ENCODE data around the gene C2orf15.
"Not testable (repeated sequence)": the region's sequence is repeated elsewhere in the genome, so short reads cannot be mapped to it uniquely, and the experiment has no call there.

The C2orf15 gene, protein sequence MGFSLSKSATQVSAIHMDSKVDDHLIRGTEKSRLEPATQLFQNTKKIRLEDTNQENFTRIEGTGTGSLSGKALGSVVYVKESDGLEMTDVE

DNA sequence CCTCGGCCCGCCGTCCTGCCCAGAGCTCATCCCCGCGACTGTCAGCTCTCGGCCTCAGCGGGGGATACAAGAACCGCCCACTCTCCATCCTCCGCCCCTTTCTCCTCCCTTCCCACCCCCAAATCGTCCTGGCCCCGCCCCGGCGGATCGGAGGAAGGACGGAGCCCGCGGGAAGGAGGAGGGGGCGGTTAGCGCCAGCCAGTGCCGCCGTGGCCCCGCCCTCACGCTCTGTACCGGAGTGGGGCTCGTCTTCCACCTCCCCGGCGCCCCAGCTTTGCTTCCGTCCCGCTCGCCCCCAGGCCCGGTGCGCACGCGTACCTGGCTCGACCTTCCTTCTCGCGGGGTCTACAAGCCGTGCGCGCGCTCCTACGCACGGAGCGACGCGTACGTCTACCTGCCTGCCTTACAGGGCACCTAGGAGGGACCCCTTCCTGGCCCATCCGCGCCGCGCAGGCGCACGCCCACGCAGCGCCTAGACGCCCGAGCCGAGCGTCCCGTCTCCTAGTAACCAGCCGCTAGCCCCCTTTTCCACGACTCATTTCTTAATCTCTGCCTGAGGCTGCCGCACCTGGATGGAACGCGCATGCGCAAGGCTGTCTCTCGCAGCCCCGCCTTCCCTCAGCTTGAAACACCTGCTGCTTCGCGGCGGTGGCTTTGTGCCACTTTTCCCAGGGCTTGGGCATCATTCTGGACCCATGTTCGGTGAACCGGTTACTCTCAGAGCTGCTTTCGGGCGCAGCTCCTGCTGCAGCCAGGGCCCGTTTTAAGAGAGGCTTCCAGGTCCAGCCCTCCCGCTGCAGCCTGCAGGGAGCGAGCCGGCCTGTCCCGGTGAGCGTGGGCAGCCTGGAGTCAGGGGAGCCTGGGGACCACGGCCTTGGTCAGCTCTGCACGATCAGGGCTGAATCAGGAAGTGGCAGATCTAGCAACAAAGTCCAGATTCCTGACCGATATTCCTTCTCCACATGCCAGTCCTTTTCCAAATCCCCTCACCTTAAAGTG lies at the start of gene C2orf15:
Gene C2orf15, plus strand, starts transcription at position 598 of the 999 bp plus-strand sequence. CDS start 8,852 bp downstream, outside the sequence.
- DNase-seq: peak; percentile 76 to 83

DNA sequence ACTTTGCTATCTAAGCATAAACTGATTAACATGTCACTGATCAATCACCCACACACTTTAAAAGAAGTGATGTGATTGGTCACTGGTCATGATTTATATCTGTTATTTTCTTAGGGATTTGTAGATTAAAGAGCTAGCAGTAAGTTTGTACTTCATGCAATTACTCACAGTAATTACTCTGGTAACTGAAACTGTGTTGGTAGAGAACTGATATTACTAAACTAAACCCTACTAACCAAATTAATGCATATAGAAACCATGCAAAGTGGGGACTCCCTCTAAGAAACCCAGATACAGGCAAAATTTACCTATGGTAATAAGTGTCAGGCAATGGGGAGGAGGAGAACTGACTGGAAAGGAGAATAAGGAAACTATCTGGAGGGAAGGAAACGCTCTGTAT lies 44.8 kb upstream of the C2orf15 start:
- DNase-seq: no peak

DNA sequence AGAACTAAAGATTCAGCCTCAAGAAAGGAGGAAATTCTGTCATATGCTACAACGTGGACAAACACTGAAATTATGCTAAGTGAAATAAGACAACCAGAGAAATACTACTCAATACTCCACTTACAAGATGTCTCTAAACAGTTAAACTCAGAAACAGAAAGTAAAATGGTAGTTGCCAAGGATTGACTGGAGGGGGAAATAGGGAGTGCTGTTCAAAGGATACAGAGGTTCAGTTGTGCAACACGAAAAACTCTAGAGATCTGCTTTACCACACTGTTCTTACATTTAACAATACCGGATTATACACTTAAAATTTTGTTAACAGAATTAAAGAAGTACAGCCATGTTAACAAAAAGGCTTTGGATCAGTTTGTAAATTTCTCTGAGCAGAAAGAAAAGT lies 39.8 kb upstream of the C2orf15 start:
- peak in 1 of 2 donors; percentile 32 for DNase-seq

DNA sequence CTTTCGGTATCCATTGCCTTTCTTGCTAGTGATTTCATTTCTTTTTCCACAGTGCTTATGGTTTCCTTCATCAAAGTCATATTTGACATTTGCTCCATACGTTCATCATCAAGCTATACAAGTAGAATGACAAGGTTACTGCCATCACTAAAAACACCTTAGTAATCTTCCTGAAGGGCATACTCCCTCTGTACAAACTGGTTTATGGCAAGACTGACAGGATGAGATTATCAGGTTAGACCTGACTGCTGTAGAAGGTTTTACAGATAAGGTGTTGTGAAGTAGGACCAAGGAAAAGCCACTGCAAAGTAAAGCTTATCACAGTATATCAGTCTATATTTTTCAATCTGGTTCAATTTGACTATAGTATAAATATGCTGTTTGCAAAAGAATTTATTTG lies 37.5 kb upstream of the C2orf15 start:
- no peak for DNase-seq

DNA sequence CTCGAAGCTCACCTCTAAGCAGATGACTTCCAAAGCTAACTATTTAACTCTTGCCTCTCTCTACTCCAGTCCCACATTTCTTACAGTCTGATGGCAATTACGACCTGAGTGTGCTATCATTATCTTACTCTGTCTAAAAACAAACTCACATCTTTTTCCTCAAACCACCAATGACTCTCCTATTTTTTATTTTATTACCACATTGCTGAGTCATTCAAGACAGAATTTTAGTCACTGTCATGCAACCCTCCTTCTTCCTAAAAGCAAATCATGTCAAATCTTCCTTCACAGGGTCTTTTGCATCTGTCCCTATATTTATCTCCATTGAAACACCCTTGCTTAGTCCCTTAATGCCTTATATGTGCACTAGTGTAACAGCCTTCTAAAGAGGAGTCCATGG lies 34.6 kb upstream of the C2orf15 start:
- peak in 1 of 2 donors; percentile 28 for DNase-seq

DNA sequence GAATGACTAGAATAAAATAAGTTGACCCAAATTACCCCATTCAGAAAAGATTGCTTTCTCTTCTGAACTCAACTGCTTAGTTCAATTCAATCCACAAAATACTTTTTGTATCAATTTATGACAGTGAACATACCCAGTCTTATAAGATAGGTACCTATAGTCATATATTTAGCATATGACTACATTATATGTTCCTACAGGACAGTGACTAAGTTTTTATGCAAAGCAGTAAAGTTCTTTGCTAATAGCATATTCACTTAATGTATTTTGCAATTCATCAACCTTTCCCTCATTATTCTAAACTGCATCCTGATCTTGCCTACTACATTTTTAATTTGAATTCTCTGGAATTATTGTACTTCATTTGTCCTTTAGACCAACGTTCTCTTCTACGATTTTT lies 30.3 kb upstream of the C2orf15 start:
- no peak for DNase-seq

DNA sequence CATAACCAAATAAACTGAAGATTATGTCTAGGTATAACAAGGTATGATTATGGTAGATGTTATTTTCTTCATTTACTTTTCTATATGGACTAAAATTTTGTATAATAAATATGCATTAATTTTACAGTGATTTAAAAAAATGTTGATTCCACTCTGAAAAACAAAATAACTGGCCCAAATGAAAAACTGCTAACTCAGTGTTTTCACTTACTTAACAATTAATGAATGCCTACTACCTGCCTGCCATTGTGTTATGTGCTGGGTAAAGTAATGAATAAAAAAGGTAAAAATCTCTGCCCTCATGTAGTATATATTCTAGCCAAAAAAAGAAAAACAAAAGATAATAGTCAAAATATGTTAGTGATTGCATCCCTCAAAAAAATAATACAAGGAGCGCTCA lies 29.6 kb upstream of the C2orf15 start:
- no peak for DNase-seq

DNA sequence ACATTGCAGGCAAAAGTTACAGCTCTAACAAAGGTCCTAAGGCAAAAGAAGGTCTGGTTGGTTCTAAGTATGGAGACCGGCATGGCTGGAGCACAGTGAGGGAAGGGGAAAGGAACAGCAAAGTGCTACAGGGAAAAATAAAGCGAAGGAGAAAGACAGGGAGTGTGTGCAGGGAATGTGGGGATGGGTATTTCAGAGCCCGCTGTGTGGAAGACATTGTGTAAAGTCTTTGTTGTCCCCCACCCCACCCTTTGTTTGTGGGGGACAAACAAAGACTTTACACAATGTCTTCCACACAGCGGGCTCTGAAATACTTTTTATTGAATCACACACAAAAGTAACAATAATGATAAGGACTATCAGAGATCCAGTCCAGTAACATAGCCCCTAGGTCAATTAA lies 28.9 kb upstream of the C2orf15 start:
- no peak for DNase-seq

DNA sequence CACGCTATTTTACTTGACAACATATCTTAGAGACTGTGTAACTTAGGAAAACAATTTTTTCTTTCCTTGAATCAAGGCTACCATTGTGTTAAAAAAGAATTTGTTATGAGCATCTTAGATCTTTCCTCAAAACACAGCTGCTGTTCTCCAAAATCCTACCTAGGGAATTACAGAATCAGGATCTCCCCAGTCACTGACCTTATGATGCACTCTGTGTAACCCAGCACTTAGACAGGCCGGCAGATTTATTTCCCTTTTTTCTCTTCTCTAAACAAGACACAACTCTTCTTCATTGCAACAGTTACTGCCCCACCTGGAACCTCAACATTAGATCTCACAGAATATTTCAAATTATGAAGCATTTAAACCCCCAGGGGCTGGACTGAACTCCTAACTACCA lies 13.5 kb upstream of the C2orf15 start:
- no peak for DNase-seq

DNA sequence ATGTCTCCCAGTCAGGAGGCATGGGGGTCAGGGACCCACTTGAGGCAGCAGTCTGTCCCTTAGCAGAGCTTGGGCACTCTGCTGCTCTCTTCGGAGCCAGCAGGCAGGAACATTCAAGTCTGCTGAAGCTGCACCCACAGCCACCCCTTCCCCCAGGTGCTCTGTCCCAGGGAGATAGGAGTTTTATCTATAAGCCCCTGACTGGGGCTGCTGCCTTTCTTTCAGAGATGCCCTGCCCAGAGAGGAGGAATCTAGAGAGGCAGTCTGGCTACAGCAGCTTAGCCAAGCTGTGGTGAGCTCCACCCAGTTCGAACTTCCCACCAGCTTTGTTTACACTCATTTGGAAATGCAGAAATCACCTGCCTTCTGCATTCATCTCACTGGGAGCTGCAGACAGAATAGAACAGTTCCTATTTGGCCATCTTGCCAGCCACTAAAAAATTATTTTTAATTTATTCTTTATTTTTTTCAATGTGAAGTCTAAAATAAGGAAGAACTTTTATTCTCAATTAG lies 6.4 kb upstream of the C2orf15 start:
- not testable (repeated sequence) for DNase-seq

DNA sequence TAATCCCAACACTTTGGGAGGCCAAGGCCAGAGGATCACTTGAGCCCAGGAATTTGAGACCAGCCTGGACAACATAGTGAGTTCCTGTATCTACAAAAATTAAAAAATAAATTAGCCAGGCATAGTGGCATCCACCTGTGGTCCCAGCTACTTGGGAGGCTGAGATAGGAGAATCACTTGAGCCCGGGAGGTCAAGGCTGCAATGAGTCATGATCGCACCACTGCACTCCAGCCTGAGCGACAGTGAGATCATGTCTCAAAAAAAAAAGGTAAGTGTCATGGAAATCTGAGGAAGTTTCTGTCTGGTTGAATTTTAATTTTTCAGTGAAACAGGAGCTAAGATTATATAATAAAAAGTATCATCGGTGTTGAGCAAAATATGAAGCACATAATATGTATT lies 2.5 kb upstream of the C2orf15 start:
- no peak for DNase-seq

DNA sequence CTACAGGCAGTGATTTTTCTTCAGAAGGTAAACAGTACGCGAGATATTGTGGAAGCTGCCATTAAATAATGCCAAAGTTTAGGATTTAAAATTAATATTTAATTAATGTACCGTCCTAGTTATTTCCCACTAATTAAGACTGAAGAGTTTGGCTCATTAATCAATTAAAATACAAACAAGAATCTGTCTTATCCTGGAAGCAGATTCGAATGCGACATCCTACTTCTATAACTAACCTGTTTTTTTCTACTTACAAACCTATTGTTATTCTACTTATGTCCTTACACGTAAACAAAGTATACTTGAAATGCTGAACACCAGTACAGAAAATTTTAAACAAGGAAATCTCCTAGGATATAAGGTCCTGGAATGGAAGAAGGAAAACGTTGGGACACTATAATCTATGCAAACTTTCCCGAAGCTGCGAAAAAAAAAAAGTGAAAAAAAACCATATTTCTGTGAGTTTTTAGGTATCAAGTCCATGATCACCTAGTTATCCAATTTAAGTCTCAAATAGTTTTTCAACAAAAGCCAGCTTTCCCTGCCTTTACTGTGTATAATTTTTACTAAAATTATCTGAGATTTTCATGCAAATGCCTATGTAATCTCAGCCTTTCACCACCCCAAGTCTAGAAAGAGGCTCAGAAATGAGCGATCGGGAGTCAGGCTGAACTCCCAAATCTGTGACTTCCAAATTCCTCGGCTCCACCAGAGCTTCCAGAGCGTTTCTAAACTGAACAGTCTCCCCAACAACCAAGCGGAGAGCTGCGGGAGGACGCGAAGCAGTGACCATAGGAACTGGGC lies 1.2 kb upstream of the C2orf15 start:
- DNase-seq: no peak

DNA sequence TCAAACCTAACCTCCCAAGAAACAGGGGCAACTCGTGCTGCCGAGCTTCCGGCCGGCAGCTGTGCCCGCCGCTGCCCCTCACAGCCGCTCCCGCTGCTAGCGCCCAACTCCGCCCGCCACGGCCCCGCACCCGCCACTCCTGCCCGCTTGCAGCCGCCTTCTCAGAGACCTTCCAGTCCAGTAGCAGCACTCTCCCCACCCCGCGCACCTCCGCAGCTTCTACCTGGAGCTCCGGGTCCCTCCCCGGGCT lies 722 bp upstream of the C2orf15 start:
- DNase-seq: no peak

DNA sequence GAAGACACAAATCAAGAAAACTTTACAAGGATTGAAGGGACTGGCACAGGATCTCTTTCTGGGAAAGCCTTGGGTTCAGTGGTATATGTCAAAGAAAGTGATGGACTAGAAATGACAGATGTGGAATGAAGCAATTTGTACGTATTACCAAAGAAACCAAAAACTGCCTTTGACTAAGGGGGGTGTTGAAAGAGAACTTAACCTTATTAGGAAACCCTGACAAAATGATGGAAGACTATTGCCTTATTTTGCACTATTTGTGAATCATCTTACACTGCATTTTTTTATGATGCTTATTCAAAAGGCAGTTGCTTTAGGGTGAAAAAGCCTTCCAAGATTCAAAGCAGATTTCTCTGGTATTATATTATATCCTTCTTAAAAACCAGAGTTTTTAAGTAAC lies 9.2 kb downstream of the C2orf15 start:
- DNase-seq: no peak

DNA sequence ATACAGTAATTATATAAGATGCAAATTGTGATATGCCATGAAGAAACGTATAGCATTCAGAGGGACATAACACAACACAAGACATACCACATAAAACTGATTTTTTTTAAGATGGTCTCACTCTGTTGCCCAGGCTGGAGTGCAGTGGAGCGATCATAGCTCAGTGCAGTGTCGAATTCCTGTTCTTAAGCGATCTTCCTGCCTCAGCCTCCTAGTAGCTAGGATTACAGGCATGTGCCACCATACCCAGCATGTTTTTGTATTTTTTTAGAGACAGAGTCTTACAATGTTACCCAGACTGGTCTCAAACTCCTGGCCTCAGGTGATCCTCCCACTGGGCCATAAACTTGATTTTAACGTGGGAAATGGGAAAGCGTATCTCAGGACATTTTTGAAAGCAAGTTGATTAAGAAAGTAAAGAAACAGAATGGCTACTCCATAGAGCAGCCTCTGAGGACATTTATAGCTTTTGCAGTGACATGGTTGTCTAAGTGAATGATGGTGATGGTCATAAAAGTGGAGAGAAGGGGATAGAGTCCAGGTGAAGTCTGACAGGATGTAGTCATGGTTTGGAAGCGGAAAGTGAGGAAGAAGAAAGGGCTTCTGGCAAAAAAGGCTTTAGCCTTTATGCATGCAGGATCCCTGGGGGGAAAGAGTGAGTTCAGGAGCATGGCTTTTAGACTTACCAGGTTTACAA lies 10.8 kb downstream of the C2orf15 start:
- no peak for DNase-seq

DNA sequence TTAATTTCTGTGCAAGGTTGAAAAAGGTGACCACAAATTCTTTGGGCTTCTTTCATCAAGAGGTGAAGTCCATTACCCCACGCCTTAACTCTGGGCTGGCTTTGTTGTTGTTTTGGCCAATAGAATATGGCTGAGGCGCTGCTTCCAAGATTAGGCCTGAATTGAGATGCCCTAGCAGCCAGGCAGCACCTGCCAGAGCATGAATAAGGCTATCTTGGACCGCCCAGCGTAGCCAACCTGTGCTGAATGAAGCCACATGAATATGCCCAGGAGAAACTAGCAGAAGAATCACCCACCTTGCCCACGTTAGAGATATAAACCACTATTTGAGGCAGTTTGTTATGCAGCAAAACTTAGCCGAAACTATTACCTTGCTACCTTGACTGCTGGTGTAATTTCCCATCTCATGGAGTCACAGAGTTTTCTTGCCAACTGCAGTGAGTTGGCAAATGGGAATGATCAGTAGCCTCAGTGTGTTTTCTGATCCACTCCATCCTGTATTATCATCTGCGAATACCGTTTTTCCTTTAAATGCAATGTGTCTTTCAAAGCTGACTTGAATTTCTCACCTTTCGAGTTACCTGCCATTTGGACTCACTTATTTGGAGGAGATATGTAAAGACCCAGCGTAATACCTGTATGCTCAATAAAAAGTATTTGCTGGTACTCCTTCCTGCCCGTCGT lies 12.6 kb downstream of the C2orf15 start:
- DNase-seq: no peak

DNA sequence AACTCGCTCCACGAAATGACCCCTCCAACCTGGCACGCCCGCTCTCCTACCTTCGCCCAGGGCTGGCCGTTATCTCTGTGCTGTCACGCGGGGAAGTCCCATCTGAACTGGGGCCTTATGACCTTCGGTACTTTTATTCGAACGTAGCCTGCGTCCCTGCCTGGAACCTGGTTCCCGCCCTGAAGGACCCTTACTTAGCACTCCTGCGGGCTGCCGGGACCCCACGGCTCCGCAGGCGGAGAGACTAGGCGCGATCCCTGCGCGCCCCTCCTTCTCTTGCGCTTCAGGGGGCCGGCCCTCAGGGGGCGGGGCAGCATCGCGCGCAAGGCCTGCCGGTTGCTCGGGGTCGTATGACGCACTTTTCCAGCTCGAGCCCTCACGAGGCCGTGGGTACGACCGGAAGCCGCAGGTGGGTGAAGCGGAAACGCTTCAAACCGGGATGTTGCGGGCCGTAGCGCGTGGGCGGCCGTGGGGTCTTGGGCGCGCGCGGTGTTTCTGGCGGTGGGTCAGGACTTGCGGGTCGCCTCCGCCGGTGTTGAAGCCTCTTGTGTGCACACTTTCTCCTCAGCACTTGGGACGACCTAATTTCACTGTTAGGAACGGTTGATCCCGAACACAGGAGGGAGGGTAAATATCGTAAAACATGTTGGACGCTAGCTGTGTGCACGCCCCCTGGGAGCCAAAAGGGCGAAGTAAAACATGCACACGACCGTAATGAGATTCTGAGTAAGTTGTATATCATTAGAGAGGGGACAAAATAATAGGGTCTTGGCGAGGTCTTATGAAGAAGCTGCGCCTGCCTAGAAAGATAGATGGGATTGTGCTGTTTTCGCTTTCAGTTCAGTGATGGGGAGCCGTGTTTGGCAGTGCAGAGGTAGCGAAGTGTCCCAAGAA lies 13.4 kb downstream of the C2orf15 start, which contains the start of the genes LIPT1 and TSGA10:
Gene LIPT1, plus strand, starts transcription at position 325 of the 894 bp plus-strand sequence. CDS start 6,991 bp downstream, outside the sequence.
Gene TSGA10, minus strand, starts transcription at position 300 of the 894 bp plus-strand sequence. CDS start 45,503 bp downstream, outside the sequence.
- peak; percentile 37 to 56 for DNase-seq

DNA sequence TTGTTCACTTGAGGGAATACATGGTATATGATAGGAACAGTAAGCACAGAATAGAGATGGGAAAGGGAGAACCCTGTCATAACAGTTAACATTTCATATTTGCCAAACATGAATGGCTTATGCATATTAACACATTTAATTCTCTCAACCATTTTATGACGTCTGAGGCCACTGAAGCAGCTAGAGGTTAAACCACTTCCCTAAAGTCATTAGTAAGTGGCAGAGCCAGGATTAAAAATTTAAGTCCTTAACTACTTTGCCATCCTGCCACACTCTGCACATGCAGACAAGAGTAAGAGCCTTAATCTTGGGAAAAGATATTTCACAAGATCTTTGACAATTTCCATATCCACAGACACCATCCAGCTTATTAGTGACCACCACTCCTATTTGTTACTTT lies 15.4 kb downstream of the C2orf15 start:
- no peak for DNase-seq

DNA sequence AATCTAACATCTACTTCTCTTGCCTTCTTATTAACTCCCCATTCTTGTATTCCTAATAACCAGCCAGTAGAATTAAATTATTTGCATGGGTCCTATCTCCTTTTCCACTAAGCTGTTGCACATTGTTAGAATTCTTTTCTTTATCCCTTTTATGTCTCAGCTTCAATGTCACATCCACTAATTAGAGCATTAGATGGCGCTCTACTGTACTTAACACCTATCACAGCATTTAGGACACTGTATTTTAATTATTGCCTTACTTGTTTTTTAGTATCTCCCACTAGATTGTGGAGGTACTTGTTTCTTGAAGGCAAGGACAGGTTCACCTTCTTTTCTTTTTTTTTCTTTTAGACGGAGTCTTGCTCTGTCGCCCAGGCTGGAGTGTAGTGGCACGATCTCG lies 17.1 kb downstream of the C2orf15 start:
- no peak for DNase-seq

DNA sequence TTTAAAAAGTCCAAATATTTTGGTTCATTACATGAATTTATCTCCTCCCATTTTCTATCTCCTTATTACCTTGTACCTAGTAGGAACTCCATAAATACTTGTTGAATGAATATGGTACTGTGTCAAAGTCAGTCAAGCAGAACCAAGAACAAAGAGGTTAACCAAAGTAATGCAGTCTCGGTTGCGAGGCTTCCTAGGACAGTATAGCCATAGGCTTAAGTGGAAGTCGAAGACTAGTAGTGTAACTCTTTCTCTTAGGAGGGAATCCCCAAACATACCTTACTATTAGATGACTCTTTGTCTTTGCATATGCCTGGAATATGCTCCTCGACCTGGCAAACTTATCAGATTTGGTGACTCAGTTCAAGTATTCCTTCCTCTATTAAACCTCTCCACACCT lies 18.1 kb downstream of the C2orf15 start:
- no peak for DNase-seq

DNA sequence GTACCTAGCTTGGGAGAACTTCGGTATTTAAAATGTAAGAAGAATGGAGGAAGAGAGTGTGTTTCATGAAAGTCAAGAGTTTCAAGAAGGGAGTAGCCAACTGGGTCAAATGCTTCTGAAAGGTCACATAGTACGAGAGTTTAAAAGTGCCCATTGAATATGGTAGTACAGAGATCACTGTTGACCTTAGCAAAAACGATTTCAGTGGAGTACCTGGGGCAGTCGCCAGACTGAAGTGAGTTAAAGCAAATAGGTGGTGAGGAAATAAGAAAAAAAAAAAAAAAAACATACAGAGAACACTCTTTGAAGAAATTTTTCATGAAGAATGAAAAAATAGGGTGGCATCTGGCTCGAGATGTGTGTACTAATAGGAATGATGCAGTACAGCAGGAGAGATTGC lies 24.7 kb downstream of the C2orf15 start:
- DNase-seq: no peak
